ENCODE results near the gene KRTAP25-1.

KRTAP25-1 gene

DNA sequence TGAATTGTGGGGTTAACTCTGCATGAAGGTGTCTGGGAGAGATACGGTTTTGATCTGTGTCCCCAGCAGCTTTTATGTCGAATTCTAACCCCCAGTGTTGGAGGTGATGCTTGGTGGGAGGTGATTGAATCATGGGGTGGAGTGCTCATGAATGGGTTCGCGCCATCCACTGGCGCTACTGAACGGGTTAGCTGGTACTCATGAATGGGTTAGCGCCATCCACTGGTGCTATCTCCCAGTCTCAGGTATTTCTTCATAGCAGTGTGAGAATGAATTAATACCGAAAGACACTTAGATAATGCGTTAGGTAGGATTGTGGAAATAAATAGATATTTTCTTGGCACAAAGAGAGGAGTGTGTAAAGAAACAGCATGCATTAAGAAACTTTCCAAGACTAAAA is 40.5 kb downstream of the KRTAP25-1 start:
- DNase-seq, result no peak

DNA sequence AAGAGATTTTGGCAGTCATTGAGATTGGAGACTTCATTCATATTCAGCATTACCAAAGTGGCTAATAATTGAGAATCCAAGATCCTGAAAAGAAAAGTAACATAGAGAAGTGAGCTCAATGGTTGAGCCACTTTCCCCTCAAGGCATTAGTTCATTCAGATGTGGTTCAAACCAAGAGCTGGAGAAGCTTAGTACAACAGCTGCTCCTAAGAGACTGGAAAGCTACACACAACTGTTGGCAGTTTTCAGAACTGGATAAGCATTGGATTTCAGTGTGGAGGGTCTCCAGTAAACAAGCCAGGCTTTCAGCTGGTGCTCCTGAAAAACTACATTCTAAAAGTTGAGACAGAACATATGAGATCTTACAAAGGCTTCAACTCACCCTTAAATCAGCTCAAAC is 44.3 kb downstream of the KRTAP25-1 start:
- no peak for DNase-seq

DNA sequence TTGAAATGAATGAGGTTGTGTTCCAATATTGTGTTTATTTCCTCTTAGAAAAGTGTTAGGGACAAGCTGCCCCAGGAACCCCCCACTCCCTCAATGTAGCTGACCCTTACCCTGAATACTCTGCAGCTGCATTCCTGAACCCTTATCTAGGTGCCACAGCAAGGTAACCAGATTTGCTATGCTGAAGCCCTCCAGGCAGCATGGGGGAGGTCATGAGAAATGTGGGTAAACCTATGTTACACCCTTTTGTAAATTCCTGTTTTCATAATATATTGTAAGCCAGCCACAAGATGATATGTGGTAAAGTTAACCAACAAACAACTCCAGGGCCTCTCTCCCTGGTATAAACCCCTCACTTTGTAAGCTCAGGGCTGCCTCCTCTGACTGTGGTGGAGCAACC is 45.6 kb downstream of the KRTAP25-1 start:
- no peak for DNase-seq

DNA sequence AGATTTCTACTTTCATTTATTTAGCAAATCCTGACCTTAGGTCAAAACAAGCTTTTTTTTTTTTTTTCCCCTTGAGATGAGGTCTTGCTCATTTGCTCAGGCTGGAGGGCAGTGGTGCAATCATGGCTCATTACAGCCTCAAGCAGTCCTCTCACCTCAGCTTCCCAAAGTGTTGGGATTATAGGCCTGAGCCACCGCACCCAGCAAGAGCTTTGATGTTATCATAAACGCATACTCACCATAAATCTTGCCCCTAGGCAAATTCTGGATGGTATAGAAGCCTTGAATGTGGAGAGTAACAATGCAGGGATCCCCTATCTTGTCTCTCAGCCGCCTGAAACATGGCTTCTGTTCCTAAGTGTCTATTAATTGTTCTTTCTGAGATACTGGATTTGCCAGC is 48.7 kb downstream of the KRTAP25-1 start:
- no peak for DNase-seq

All from NCI-H526 (cell line).